HT1080 (cell line): ENCODE measurements around the gene MAPK12. TPM values are rescaled to one million over a fixed set of nuclear protein-coding genes. Genes with fewer than 3 reads are reported as not detected.

Experiments
- DNase-seq: peaks from one replicate; pipeline ENCODE4 v3.0.0-alpha.2; 2015; ENCODE audit warnings: low read depth
- polyA plus RNA-seq, 2 experiments: library from polyadenylated mRNA; depleted of rRNA; stranded (reverse); fragments of >200 nt; gene quantifications; 2 replicates each; pipeline ENCODE4 v1.2.3, GENCODE V29; 2015
- total RNA-seq: library from RNA; depleted of rRNA; stranded (reverse); fragments of >200 nt; shearing (Covaris generic); gene quantifications from 2 replicates; pipeline ENCODE4 v1.2.3, GENCODE V29; 2014; rRNA removed

Gene MAPK12
- 50.1 and 50.6 TPM in 2 replicates for total RNA-seq
- 34.3 and 41.5 TPM in 2 replicates for polyA plus RNA-seq (2015; cell fraction: cytosol; rRNA removed)
- polyA plus RNA-seq (2015; cell fraction: nucleus; rRNA removed): 159 and 182 TPM in 2 replicates

DNA sequence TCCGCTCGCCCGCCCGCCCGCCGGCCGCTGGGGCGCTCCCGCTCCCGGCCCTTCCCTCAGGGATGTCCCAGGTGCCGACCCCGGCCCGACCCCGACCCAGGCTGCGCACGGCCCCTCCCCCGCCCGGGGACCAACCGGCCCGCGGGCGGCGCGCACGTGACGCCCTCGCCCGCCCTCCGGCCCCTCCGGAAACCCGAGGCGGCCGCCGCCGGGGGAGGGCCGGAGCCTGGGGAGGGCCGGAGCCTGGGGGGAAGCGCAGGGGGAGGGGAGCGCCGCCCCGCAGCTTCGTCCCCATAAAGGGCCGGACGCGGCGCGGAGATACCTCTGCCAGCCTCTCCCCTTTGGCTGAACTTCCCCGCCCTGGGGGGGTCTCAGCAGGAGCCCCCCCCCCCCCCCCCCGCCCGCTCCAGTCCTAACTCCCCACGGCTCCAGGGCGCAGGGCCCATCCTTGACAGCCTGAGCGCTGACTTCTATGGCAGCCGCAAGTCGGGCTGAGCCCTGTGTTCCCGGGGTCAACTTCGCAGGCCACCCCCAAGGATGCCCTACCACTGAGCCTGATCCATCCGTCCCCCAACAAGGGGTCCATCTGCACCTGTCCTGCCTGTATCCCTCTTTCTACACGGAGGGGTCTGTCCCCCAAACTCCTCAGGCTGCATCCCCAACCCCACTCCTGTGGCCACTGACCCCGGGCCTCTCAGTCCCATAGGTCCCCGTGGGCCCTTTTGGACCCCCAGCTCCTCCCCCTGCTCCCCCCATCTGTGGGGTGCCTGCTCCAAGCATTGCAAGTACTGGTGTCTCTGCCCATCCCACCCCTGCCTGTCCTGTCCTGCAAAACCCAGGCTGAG lies at the start of gene MAPK12:
TSS of gene MAPK12 (minus strand) at position 69 of the 845 bp plus-strand sequence. CDS start 174 bp downstream, outside the sequence.
- no peak for DNase-seq

DNA sequence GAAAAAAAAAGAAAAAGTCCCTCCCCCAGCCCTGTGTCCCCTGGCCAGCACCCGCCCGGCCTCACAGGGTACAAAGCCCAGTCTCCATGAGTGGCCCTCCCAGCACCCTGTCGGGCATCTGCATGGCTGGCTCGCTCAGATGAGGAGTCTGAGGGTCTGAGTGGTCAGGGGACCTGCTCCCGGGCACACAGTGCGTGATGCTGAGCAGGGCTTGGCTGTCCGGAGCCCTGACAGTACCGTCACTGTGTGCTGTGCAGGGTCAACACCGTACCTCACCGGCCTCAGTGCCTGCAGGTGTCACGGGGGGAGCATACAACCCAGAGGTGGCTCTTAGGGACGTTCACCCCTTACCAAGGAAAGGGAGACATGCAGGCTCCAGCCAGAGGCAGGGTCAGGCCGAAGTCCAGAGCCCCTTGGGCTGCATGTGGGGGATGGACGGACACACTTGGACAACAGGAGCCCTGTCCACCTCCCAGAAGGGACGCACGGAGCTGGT lies 49.5 kb upstream of the MAPK12 start:
- no peak for DNase-seq

DNA sequence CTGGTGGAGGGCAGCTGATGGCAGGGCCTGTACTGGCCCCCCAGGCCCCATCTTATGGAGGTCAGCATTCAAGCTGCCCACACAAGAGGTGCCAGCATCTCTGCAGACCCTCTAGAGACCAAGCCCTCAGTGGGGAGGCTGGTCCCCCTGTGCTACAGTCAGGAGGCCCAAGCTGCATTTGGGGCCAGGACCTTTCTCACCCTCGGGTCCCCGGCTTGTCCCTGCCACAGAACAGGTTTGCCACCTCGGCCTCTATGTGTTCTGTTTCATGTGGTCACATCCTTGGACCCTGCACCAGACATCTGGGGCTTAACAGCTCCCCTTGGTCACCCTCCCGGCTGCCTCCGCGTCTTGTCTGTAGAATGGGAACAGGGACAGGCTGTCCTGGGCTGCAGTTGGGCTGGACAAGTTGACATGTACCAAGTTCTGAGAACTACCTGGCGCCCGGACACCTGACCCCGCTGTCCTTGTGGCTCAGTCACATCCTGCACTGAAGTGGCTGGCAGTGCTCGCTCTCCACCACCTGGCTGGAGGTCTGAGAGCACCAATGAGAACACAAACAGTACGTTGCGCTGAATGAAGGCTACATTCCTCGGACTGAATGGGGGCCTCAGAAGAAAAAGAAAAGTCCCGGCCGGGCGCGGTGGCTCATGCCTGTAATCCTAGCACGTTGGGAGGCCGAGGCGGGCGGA lies 48.7 kb upstream of the MAPK12 start:
- no peak for DNase-seq

DNA sequence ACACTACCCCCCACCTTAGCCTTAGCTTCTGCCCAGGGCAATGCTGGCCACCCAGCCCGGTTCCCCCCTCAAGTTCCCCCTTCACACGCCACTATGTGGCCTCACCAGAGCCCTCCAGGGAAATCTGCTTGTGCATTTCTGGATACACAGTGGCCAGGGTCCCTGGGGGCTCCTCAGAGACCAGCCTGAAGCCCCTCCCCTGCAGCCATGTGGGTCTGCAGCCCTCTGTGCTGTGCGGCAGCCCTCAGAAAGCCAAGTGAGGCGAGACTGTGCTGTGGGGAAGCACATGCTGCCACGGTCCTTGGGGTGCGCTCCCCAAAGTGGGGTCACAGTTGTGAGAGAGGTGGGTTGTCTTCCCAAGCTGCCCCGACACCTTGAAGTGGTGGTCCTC lies 48.1 kb upstream of the MAPK12 start:
- no peak for DNase-seq

DNA sequence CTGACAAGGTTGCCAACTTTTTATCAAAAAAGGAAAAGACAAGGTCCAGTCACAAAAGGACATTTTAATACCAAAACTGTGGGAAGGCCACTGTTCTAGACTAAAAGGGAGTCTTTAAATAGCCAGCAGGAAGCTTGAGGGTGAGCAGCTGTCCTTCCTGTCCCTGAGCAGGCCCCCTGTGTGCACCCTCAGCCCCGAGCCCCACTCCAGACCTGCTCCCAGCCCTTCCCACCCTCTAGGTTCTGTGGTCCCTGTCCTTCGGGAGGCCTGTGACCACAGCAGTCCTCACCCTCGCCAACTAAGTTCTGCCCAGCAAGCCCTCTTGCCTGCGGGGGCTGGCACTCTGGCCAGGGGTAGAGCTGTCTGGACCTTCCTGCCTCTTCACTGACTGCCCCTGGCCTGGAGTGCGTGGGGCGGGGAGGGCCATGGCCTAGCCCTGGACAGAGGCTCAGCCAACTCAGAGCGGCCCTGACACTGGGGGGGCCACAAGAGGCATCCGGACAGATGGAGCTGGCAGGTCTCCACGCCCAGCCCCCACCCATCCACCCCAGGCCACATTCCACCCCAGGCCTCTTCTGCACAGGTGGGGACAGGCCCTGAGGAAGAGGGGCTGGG lies 47.6 kb upstream of the MAPK12 start:
- DNase-seq: no peak

DNA sequence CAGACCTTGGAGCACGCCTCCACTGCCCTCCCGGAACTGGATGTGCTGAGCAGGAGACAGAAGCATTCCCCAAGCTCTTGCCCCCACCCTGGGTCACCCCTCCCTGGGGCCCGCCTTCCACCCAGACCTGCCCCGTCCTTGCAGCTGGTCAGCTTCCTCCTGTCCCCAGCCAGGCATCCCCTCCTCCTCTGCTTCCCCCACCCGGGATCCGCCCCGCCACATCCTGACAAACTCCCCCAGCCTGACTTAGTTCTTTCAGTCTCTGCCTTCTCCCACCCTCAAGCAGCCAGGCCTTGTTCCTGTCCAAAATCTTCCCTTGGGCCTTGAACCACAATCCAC lies 47.1 kb upstream of the MAPK12 start:
- peak; percentile 78 for DNase-seq

DNA sequence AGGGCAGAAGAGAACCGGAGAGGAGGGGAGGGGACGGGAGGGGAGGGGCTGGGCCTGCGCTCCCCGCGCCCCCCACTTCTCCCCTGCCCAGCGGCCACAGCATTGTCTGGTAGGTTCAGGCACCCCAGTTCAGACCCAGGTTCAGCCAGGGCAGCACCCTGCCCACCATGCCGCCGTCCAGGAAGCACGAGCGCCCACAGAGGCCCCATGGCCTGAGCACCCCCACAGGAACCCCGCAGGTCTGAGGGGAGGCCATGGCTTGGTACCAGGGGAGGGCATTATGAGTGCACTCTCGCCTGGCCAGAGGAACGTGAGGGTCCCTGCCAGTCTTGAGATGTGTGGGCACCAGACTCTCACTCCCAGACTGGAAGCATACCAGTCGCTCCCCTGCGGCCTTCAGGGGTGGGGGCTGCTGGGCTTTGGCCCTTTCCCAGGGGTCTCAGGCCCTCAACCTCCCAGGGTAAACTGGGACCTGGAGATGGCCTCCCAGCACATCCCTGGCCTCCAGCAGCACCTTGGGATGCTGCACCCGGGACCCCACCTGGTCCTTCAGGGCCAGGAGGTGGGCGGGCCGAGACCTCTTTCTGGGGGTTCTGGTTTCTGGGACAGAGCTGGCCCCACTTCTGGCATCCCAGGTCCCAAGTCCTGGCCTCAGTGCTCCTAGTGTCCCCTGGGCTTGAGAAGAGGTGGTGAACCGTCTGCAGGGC lies 46.6 kb upstream of the MAPK12 start:
- DNase-seq: no peak

DNA sequence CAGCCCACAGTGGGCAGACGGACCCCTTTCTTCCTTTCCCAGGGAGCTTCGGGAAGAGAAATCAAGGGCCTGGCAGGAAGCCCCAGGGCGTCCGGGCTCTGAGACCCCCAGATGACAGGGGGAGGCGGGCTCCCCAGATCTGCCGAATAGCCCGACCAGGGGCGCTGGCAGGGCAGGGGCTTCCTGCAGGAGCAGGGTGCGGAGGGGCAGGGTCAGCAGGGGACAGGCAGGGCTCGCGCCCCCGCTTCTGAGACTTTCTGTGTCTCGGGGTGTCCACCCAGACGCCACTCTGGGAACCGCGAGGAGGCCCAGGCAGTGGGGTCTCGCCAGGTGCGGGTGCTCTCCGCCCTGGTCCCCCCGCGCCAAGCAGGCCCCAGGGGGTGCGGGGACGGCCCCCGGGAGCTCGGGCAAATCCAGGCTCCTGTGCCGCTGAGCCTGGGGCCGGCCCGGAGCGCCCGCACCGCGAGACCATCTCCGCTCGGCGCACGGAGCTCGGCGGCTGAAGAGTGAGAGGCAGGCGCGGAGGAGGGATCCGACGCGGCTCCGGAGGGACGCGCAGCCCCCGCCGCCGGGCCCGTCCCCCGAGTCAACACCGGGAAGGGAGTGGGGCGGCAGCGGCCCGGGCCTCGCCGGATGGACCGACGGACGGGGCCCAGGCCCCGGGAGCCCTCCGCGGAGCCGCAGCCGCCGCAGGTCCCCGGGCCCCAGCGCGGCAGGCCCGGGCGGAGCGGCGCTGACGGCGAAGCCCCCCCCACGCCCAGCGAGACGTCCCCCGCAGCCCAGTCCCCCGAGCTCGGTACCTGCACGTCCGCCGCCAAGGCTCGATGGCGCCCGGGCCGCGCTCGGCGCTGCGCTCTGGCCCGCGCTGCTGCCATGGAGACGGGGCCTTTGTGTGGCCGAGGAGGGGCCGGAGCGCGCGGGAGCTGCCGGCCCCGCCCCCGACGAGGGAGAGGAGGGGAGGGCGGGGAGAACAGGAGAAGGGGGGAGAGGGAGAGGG lies 45.6 kb upstream of the MAPK12 start, which contains the start of gene PLXNB2:
TSS of gene PLXNB2 (minus strand) at position 894 of the 997 bp plus-strand sequence. CDS start 17,062 bp downstream, outside the sequence.
- DNase-seq: peak; percentile 62

DNA sequence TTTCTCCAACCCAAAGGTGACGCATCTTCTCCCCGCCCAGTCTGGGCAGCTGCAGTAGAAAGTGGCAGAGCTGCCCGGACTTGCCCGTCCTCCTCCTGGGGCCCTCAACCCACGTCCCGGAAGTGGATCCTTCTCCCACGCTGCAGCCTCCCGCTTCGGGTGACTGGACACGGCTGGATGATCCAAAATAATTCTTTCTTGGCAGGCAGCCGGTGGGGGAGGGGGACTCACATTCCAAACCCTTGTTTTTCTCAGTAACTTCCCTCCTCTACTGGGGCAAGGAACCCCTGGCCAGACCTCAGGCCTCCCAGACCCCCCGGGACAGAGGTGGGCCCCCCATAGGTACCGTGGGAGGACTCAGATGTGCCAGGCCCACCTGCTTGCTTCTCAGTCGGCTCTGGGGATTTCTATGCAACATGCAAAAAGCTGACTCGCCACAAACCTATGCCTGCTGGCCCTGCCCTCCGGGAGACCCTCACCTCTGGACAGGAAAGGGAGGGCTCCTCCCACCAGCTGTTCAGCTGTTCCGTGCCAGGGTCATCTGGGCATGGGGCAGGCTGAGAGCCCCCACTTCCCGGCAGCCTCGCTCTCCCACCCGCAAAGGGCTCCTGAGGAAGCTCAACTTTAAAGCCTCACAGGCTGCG lies 44.6 kb upstream of the MAPK12 start:
- DNase-seq: peak; percentile 95

DNA sequence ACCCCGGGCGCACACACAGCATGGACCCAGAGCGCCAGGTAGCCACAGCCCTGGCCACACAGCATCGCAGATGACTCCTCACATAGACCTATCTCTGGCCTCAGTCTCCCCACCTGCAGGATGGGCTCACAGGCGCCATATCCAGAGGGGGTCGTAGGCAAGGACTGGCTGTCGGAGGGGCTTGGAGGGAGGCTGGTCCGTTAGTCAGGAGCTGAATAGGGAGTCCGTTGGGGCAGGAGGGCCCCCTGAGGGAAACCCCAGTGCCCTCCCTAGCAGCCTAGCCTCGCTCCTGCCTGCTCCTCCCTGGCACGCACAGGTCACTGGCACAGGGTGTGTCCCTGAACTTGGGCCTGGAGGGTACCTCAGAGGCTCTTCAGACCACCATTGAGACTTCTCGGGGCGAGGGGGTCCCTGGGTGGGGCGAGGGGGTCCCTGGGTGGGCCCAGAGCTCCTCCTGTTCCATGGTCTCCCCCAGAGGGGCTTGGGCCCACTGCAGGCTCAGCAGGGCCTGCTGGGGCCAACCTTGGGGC lies 44.0 kb upstream of the MAPK12 start:
- DNase-seq: no peak

DNA sequence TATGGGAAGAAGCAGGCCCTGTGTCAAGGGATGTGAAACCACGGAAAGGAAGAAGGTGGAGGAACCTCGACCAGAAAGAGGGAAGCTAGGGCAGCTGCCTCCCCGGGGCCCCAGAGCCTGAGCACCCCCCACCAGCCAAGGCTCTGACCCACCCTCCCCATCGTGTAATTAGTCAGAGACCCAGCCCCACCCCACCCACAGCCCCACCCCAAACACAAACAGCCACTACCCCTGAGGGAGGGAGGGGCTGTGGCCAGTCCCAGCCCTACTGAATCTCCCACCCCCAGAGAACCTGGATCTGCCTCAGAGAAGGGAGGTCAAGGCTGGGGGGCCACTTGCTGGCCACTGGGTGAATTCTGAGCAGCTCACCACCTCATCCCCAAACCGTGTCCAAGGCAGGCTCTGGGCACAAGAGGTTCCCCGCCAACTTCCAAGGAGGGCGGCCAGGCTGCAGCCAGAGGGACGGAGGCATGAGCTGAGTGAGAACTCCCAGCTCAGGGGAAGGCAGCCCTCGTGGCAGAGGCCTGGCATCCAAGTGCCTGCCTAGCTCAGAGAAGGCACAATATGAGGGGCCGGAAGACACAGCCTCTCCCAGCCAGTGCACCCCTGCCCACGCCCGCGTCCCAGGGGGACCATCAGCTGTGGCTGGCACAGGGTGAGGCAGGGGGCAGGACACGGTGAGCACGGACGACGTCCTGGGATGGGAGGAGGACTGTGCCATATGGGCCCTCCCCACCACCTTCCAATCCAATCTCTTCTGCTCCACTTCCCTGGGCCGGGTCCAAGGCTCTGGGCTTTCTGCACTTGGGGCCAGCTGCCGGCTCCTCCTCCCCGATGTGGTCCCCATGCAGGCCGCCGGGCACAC lies 43.3 kb upstream of the MAPK12 start:
- peak; percentile 24 for DNase-seq

DNA sequence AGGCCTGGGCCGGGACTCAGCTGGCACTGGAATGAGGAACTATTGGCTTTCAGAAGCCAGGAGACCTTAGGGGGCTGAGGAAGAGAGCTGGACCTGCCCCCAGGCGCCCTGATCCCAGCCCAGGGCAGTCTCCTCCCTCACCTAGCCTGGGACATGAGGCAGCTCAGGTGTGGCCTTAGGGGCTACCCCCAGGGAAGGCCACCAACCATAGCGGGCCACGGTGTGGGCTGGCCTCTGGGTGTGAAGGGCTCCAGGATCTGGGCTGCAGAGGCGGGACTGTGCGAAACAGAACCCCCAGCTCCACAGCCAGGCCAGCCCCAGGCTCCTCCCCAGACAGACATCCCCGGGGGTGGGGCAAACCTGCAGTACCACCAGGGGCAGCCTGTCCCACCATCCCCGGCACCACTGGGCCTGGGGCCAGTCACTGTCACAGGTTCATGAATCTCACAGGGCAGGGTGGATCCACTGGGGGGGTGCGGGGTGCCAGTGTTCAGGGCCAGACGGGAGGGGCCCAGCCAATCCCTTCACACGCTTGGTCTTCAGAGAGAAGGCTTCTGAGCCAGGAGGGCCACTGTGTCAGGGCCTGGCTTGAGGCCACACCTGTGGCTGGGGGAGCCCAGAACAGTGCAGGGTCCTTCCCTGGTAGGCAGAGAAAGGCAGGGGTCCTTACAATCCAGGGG lies 42.5 kb upstream of the MAPK12 start:
- DNase-seq: peak; percentile 26

DNA sequence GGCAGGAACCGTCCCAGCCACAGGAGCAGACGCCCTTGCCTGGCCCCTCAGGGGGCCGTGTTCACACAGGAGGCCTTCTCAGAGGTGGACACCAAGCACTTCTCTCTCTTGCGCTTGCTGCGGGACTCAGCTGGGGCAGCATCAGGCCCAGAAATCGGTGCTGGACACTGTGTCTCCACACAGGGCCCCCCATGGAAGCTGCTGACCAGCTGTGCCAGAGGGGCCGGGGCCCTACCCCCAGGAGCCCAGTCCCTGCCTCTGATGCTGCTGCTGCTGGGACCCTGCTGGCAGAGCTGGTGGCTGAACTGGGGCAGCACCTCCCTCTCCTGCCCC lies 42.0 kb upstream of the MAPK12 start:
- no peak for DNase-seq

DNA sequence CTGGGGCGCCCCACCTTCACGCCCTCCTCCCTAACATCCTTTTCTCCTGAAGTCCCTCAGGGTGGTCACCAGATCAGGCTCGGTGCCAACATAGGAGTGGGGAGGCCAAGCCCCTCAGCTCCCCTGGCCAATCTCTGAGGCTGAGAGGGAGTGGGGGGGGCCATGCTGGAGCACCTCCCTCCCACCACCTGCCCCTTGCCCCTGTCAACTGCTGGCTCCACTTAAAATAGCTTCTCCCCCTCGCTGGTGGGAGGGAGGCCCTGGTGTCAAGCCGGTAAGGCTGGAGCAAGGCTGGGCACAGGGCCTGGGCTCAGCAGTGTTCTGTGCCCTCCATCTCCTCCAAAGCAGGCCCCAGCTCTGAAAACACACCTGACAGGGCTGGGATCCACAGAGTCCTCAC lies 41.1 kb upstream of the MAPK12 start:
- DNase-seq: no peak

DNA sequence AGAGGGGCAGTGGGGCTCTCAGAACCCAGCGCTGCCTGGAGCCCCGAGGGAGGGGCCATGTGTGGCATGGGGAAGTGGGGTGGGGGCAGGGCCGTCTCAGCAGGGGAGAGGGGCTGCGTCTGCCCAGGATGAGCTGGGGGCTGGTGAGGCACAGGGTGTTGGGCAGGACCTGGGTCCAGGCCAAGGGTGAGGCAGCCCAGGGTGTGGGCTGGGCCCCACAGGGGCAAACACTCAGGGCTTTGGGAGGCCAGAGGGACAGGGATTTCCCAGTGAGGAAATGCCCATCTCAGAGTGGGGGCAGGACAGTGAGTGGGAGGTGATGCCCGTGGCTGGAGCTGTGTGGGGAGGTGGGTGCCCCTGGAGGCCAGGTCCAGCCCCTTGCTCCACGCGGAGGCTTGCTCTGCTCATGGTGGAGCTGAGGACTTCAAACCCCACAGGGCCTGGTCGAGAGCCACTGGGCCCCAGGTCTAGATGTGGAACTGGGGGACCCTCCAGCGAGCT lies 40.6 kb upstream of the MAPK12 start:
- no peak for DNase-seq

DNA sequence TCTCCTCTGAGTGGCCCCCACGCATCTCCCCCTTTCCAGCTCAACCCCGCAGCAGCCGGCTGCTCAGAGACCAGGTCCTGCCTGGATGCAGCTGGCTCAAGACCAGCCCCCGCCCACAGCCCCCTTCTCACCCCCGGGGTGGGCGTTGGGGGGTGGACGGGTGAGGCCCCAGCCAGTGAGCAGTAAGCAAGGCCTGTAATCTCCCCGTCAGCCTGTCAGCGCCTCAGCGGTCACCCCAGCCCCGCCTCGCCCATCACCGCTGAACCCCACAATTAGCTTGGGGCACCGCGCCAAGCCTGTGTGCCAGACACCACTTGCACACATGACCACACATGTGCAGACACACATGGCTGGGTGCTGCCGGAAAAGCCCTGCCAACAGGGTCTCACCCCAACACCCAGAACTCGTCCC lies 40.1 kb upstream of the MAPK12 start:
- no peak for DNase-seq

DNA sequence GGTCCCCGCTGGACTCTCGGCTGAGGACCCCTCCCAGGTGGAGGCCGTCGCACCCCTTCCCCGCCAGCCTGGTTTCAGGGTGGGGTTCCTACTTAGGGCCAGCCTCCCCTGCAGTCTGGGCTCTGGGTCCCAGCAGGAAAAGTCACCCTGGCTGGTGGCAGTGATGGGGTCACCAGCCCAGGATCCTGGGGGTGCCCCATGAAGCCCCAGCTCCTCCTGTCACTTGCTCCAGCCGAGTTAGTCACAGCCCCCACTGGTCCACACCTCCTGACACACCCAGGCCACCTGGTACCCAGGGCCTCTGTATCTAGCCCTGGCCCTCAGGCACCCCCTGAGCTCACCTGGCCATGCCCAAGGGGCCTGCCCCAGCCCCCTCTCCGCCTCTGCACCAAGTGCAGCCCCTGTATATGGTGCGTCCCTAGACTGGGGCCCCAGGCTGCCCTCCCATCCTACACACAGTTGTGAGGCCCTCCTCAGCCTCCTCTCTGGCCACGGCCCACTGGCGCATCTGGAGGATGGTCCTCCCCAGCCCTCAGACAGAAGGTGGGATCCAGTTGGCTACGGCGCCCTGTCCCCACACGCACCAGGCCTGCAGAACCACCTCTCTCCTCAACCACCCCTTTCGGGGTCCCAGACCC lies 39.3 kb upstream of the MAPK12 start:
- no peak for DNase-seq
